ENCODE measurements around the gene PHB1. TPM values are rescaled to one million over a fixed set of nuclear protein-coding genes. Genes with fewer than 3 reads are reported as not detected.

The PHB1 gene
- polyA plus RNA-seq, 1 of the 3 experiments (the other 2 are of a cell fraction): 379 TPM

DNA sequence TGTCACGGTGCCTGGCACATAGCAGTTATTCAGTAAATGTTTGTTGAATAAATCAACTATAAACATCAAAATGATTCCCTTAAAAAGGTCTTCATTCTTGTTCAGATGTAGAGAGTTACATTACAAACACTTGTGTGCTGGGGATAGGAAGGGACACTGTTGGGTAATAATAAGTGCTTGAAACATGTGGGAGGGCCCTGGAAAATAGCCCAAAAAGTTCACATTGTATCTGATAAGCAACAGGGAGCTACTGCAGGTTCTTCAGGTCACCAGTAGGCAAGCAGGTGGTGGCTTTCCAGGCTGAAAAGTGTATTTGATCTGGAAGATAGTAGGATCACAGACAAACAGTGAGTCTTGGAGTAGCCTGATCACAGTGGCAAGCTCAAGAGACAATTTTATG, 33.6 kb downstream of the PHB1 start:
- no peak overlapping the region for H3K4me2 ChIP-seq
- H4K20me1 ChIP-seq (ENCODE audit: insufficient read depth): no peaks in the 10 kb centered on the region
- no peaks in the 10 kb centered on the region for H3K9me3 ChIP-seq
- POLR2A ChIA-PET: no interaction called here
- no peaks in the 10 kb centered on the region for H3K27me3 ChIP-seq (ENCODE audit: insufficient read depth)
- no peaks in the 10 kb centered on the region for H3K36me3 ChIP-seq (replicated peaks in 1 of 2; ENCODE audit: control insufficient read depth in 1 of 2, insufficient read depth in 2 of 2, low read length in 1 of 2)
- no peaks in the 10 kb centered on the region for H3F3A ChIP-seq (replicated peaks; ENCODE audit: insufficient read depth)
- TF ChIP-seq RAD21 (IDR thresholded peaks at IDR 0.05; ENCODE audit: low read length) (no peak), TAF1 (IDR thresholded peaks at IDR 0.05; ENCODE audit: borderline replicate concordance, low read depth, low read length) (no peak), USF1 (IDR thresholded peaks at IDR 0.05; ENCODE audit: borderline replicate concordance, low read depth) (no peak), FOXM1 (IDR thresholded peaks at IDR 0.05; ENCODE audit: low read depth) (no peak), CHD2 (IDR thresholded peaks at IDR 0.05; ENCODE audit: low read length, partially characterized antibody) (no peak), EZH2phosphoT487 (IDR thresholded peaks at IDR 0.05; ENCODE audit: borderline replicate concordance, low read depth) (no peak), NFIC (IDR thresholded peaks at IDR 0.05; ENCODE audit: borderline replicate concordance) (no peak), SIN3A (IDR thresholded peaks at IDR 0.05; ENCODE audit: borderline replicate concordance, low read depth, low read length) (no peak), GATA2 (CRISPR knock-in tag; IDR thresholded peaks at IDR 0.05) (no peak), ZBTB33 (IDR thresholded peaks at IDR 0.05; ENCODE audit: borderline replicate concordance, low read depth) (no peak), JUND (IDR thresholded peaks at IDR 0.05) (no peak), RCOR1 (IDR thresholded peaks at IDR 0.05; ENCODE audit: low read length) (no peak), USF2 (IDR thresholded peaks at IDR 0.05; ENCODE audit: borderline replicate concordance, low read depth, low read length) (no peak), SMC3 (IDR thresholded peaks at IDR 0.05; ENCODE audit: low read depth, low read length) (no peak)
- TF ChIP-seq, protein P1, sequence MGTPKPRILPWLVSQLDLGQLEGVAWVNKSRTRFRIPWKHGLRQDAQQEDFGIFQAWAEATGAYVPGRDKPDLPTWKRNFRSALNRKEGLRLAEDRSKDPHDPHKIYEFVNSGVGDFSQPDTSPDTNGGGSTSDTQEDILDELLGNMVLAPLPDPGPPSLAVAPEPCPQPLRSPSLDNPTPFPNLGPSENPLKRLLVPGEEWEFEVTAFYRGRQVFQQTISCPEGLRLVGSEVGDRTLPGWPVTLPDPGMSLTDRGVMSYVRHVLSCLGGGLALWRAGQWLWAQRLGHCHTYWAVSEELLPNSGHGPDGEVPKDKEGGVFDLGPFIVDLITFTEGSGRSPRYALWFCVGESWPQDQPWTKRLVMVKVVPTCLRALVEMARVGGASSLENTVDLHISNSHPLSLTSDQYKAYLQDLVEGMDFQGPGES (IDR thresholded peaks at IDR 0.05; ENCODE audit: low read depth, low read length): no peak
- TF ChIP-seq, protein P2, sequence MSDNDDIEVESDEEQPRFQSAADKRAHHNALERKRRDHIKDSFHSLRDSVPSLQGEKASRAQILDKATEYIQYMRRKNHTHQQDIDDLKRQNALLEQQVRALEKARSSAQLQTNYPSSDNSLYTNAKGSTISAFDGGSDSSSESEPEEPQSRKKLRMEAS (IDR thresholded peaks at IDR 0.05; ENCODE audit: low read depth): no peak
- TF ChIP-seq, protein P3, sequence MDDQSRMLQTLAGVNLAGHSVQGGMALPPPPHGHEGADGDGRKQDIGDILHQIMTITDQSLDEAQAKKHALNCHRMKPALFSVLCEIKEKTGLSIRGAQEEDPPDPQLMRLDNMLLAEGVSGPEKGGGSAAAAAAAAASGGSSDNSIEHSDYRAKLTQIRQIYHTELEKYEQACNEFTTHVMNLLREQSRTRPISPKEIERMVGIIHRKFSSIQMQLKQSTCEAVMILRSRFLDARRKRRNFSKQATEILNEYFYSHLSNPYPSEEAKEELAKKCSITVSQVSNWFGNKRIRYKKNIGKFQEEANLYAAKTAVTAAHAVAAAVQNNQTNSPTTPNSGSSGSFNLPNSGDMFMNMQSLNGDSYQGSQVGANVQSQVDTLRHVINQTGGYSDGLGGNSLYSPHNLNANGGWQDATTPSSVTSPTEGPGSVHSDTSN (IDR thresholded peaks at IDR 0.05): no peak
- no peaks in the 10 kb centered on the region for H3K79me2 ChIP-seq (ENCODE audit: insufficient read depth)
- H3K4me3 ChIP-seq (ENCODE audit: low read depth in 2 of 2, low read length in 1 of 2): no peak overlapping the region
- no peaks in the 10 kb centered on the region for H3K9me2 ChIP-seq
- H3K27ac ChIP-seq (ENCODE audit: low read depth in 2 of 2, low read length in 1 of 2): no peak overlapping the region
- WGBS (ENCODE audit: low lambda C conversion rate): 56% methylated on average over 1 of the region's 1 CpG
- DNase-seq: no peak
- H3K9ac ChIP-seq: no peak overlapping the region
- peaks cover 0 to 10% of the 10 kb centered on the region in 2 experiments; a peak in 1 of 4 replicates for H3K4me1 ChIP-seq (ENCODE audit: control insufficient read depth in 1 of 2, insufficient read depth in 2 of 2, low read depth in 1 of 2, low read length in 1 of 2)
- H2AFZ ChIP-seq (ENCODE audit: low read depth): no peak overlapping the region
- CTCF ChIA-PET: interaction anchor here (0.6 to 5.4 kb wide), 12 partner anchors 10 to 429 kb away, joined by 3 to 23 read pairs (median 3); no protein-coding TSS in a partner anchor

All from SK-N-SH (cell line).